Smooth muscle cell (in vitro differentiated cells): ENCODE results near the gene SLC6A11. TPM values are rescaled to one million over a fixed set of nuclear protein-coding genes. Genes with fewer than 3 reads are reported as not detected.

Experiments used
- DNase-seq: peaks from one replicate; lab custom pipeline; 2025; ENCODE audit not compliant: unreplicated experiment; lab: John Stamatoyannopoulos, UW
- H2AFZ ChIP-seq: fragments of 200-600 bp; sonication (generic); 2 replicates; pipeline ENCODE4 v1.6.0; 2016; ENCODE audit warnings: antibody characterized with exemption, low read depth, mild to moderate bottlenecking
- H3F3A ChIP-seq: fragments of 200-600 bp; sonication (generic); 2 replicates; pipeline ENCODE4 v1.6.0; 2017; ENCODE audit warnings: antibody characterized with exemption, low read depth
- H3K27ac ChIP-seq: fragments of 200-600 bp; sonication (generic); 2 replicates; pipeline ENCODE4 v1.5.1; 2016; ENCODE audit warnings: low read depth, mild to moderate bottlenecking
- H3K27me3 ChIP-seq: fragments of 200-600 bp; sonication (generic); 2 replicates; pipeline ENCODE4 v1.6.1; 2016; ENCODE audit warnings: low read depth, mild to moderate bottlenecking
- H3K36me3 ChIP-seq: fragments of 200-600 bp; sonication (generic); 2 replicates; pipeline ENCODE4 v1.5.1; 2016; ENCODE audit warnings: low read depth
- H3K4me1 ChIP-seq: fragments of 200-600 bp; sonication (generic); 2 replicates; pipeline ENCODE4 v1.5.1; 2016; ENCODE audit warnings: low read depth
- H3K4me2 ChIP-seq: fragments of 200-600 bp; sonication (generic); 2 replicates; pipeline ENCODE4 v1.6.0; 2016; ENCODE audit warnings: mild to moderate bottlenecking
- H3K4me3 ChIP-seq: fragments of 200-600 bp; sonication (generic); 2 replicates; pipeline ENCODE4 v1.5.1; 2016; ENCODE audit warnings: mild to moderate bottlenecking
- H3K79me2 ChIP-seq: fragments of 200-600 bp; sonication (generic); 2 replicates; pipeline ENCODE4 v1.6.0; 2016; ENCODE audit warnings: low read depth, mild to moderate bottlenecking
- H3K9ac ChIP-seq: fragments of 200-600 bp; sonication (generic); 2 replicates; pipeline ENCODE4 v1.6.0; 2016; ENCODE audit warnings: low read depth
- H3K9me3 ChIP-seq: fragments of 200-600 bp; sonication (generic); replicated peaks from 2 replicates; pipeline ENCODE4 v1.5.1; 2016; ENCODE audit warnings: low read depth
- H4K20me1 ChIP-seq: fragments of 200-600 bp; sonication (generic); 2 replicates; pipeline ENCODE4 v1.6.0; 2016; ENCODE audit warnings: low read depth
- WGBS: methylation state at CpG from one replicate; pipeline ENCODE4 v1.1.7; 2016; ENCODE audit warnings: low lambda C conversion rate; 5-methylcytosine and 5-hydroxymethylcytosine counted together
- polyA plus RNA-seq: library from polyadenylated mRNA; unstranded; fragments of >200 nt; fragmentation: Nextera tagmentation; extraction: Ambion mirVana; gene quantifications from 2 replicates; pipeline ENCODE4 v1.2.1, GENCODE V29; 2016
- total RNA-seq: library from RNA; depleted of rRNA; stranded (reverse); fragments of >200 nt; gene quantifications from 2 replicates; pipeline ENCODE4 v1.2.3, GENCODE V29; 2014
- TF ChIP-seq, protein P1 (sequence below): fragments of 200-600 bp; sonication (generic); IDR thresholded peaks from 2 replicates; pipeline ENCODE4 v1.5.1; 2017; ENCODE audit warnings: borderline replicate concordance, mild to moderate bottlenecking, antibody characterized with exemption; ENCODE audit not compliant: insufficient read depth, poor library complexity, severe bottlenecking

SLC6A11 gene
- total and polyA plus RNA-seq, 2 experiments from 2014 or later, result not detected

DNA sequence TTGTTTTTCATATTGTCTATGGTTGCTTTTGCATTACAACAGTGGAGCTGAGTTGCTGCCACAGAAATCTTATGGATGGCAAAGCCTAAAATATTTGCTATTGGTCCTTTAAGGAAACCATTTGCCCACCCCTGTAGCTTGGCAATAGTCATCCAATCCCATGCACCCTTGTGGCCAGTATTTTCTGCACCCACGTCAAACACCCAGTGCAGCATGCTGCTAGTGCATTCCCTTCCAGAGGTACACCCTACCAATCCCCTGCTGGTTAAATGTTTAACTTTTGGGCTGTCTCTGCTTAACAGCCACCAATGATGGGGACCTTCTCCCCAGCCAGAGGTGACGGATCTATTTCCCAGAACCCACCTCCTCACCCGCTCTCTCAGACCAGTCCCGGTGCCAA is 23.8 kb upstream of the SLC6A11 start:
- Histone ChIP-seq H3K4me2 (no peak overlapping the region), H3K27ac (no peak overlapping the region), H3K9me3 (no peaks in the 10 kb centered on the region), H3K36me3 (no peaks in the 10 kb centered on the region), H3K4me3 (no peak overlapping the region), H3F3A (no peaks in the 10 kb centered on the region), H3K4me1 (no peaks in the 10 kb centered on the region), H2AFZ (no peak overlapping the region), H3K9ac (no peak overlapping the region), H3K27me3 (peaks cover 72% of the 10 kb centered on the region), H4K20me1 (no peaks in the 10 kb centered on the region), H3K79me2 (no peaks in the 10 kb centered on the region)
- TF ChIP-seq, protein P1, sequence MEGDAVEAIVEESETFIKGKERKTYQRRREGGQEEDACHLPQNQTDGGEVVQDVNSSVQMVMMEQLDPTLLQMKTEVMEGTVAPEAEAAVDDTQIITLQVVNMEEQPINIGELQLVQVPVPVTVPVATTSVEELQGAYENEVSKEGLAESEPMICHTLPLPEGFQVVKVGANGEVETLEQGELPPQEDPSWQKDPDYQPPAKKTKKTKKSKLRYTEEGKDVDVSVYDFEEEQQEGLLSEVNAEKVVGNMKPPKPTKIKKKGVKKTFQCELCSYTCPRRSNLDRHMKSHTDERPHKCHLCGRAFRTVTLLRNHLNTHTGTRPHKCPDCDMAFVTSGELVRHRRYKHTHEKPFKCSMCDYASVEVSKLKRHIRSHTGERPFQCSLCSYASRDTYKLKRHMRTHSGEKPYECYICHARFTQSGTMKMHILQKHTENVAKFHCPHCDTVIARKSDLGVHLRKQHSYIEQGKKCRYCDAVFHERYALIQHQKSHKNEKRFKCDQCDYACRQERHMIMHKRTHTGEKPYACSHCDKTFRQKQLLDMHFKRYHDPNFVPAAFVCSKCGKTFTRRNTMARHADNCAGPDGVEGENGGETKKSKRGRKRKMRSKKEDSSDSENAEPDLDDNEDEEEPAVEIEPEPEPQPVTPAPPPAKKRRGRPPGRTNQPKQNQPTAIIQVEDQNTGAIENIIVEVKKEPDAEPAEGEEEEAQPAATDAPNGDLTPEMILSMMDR, result no peak
- WGBS, result 80% methylated on average over 4 of the region's 4 CpGs
- DNase-seq, result no peak

DNA sequence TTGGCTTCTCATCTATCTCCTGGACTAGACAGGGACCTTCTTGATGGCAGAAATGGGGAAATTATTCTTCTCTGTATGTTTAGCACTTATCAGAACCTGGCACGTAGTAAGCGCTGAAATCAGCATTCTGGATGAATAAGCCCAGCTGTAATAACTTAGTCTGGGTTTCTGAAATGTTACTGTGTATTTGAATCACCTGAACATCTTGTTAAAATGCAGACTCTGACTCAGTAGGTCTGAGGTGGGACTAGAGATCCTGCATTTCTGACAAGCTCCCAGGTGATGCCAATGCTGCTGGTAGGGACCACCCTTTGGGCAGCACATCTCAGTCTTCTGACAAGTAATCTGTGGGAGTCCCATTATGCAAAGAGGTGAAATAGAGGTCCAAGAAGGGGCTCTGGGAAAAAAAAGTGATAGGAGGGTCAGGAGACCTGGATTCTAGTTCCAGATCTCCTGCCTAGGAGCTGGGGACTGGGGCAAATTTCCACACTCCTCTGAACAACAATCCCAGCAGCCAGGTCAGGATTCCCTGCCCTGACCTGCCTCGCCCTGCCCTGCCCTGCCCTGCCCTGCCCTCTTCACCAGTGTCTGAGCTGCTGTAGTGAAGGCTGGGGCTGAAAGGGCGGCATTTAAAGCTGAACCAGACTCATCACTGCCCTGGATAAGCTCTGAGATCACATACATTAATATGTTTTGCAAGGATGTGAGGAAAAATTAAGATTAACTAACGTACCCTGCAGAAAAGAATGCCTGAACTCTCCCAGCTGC is 17.2 kb upstream of the SLC6A11 start:
- no peak overlapping the region for H3K9ac ChIP-seq

DNA sequence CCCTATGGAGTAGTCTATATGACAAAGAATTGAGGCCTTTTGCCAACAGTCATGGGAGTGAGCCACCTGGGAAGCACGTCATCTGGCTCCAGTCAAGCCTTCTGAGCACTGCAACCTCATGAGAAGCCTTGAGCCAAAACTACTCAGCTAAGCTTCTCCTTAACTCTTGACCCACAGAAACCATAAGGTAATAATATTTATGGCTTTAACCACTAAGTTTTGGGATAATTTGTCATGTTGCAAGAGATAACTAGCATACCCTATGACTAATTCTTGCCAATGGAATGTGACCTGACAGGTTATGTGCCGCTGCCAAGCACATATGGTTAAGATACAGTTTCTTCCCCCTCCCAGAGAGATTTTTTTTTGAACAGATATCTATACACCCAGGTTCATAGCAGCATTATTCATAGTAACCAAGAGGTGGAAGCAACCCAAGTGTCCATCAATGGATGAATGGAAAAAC is 11.8 kb upstream of the SLC6A11 start:
- TF ChIP-seq, protein P1, result no peak

More for the DNA sequence above, 17.2 kb upstream of the SLC6A11 start:
- Histone ChIP-seq H3K4me1 (no peaks in the 10 kb centered on the region), H3K27ac (no peak overlapping the region), H4K20me1 (no peaks in the 10 kb centered on the region), H3K79me2 (no peaks in the 10 kb centered on the region), H3K4me3 (no peak overlapping the region), H3F3A (no peaks in the 10 kb centered on the region), H3K4me2 (no peak overlapping the region), H3K27me3 (peaks cover 62% of the 10 kb centered on the region), H2AFZ (no peak overlapping the region), H3K9me3 (no peaks in the 10 kb centered on the region), H3K36me3 (no peaks in the 10 kb centered on the region)
- DNase-seq, result no peak
- TF ChIP-seq, protein P1, result no peak
- WGBS, result 56% methylated on average over 5 of the region's 5 CpGs

DNA sequence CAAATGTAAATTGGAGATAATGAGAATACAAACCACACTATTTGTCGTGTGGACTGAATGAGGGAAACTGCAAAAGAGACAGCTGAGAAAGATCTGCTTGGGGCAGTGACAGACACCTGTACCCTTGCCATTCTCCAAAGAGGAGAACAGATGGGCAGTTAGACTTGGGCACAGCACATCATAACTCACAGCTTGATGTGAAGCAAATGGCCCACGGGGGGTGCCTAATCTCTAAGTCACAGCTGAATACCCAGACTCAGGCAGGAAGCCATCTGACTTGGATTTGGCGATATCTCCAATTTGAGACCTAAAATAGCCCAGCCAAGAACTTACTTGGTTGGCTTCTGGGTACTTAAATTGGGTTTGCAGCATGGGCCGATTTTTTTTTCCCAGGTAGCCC is 10.0 kb upstream of the SLC6A11 start:
- no peak overlapping the region for H2AFZ ChIP-seq
- TF ChIP-seq, protein P1, result no peak

More for the DNA sequence above, 11.8 kb upstream of the SLC6A11 start:
- H3K4me2 ChIP-seq, result no peak overlapping the region
- no peak overlapping the region for H2AFZ ChIP-seq
- H4K20me1 ChIP-seq, result no peaks in the 10 kb centered on the region
- WGBS, result 45% methylated on average over 2 of the region's 2 CpGs
- H3K79me2 ChIP-seq, result no peaks in the 10 kb centered on the region
- H3K36me3 ChIP-seq, result no peaks in the 10 kb centered on the region
- no peaks in the 10 kb centered on the region for H3F3A ChIP-seq
- H3K9me3 ChIP-seq, result no peaks in the 10 kb centered on the region
- no peak overlapping the region for H3K9ac ChIP-seq
- H3K27me3 ChIP-seq, result peaks cover 29% of the 10 kb centered on the region
- no peak overlapping the region for H3K4me3 ChIP-seq
- DNase-seq, result no peak
- H3K27ac ChIP-seq, result no peak overlapping the region
- H3K4me1 ChIP-seq, result no peaks in the 10 kb centered on the region

More for the DNA sequence above, 10.0 kb upstream of the SLC6A11 start:
- Histone ChIP-seq H3K4me1 (no peaks in the 10 kb centered on the region), H3K4me3 (no peak overlapping the region), H3K27ac (no peak overlapping the region), H3K27me3 (peaks cover 20% of the 10 kb centered on the region), H3K36me3 (no peaks in the 10 kb centered on the region), H4K20me1 (no peaks in the 10 kb centered on the region), H3F3A (no peaks in the 10 kb centered on the region), H3K79me2 (no peaks in the 10 kb centered on the region), H3K9ac (no peak overlapping the region), H3K9me3 (no peaks in the 10 kb centered on the region), H3K4me2 (no peak overlapping the region)
- WGBS, result 75% methylated on average over 4 of the region's 4 CpGs
- DNase-seq, result no peak
